Measurements from ENCODE around the gene PLPPR1. TPM values are rescaled to one million over a fixed set of nuclear protein-coding genes. Genes with fewer than 3 reads are reported as not detected.

PLPPR1 gene
- total RNA-seq, 1 experiment from 2014 or later: not detected

- no peak for TF ChIP-seq CBX3 (IDR thresholded peaks at IDR 0.05; ENCODE audit: low read depth)
- TF ChIP-seq, protein P1, sequence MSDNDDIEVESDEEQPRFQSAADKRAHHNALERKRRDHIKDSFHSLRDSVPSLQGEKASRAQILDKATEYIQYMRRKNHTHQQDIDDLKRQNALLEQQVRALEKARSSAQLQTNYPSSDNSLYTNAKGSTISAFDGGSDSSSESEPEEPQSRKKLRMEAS (IDR thresholded peaks at IDR 0.05): no peak
- no peak for TF ChIP-seq SRF (IDR thresholded peaks at IDR 0.05; ENCODE audit: low read depth)
- no peak for TF ChIP-seq POLR2AphosphoS5 (IDR thresholded peaks at IDR 0.05; ENCODE audit: low read depth, low read length)
- TF ChIP-seq TCF7L2 (IDR thresholded peaks at IDR 0.05; ENCODE audit: borderline replicate concordance, extremely low read depth, insufficient read depth, insufficient read length): no peak
- no peak for TF ChIP-seq ATF3 (IDR thresholded peaks at IDR 0.05)
- no peak for TF ChIP-seq ZBTB33 (IDR thresholded peaks at IDR 0.05; ENCODE audit: extremely low read depth, insufficient replicate concordance, low read length)
- TF ChIP-seq SP1 (IDR thresholded peaks at IDR 0.05; ENCODE audit: low read depth): no peak
- TF ChIP-seq EZH2 (IDR thresholded peaks at IDR 0.05): no peak
- TF ChIP-seq ELF1 (IDR thresholded peaks at IDR 0.05; ENCODE audit: borderline replicate concordance, low read depth): no peak
- no peak for TF ChIP-seq SIN3A (IDR thresholded peaks at IDR 0.05; ENCODE audit: low read depth)
- no peak for TF ChIP-seq CEBPB (IDR thresholded peaks at IDR 0.05; ENCODE audit: low read depth)
- no TSS peak for BruUV-seq (replicated peaks)
- no peak for DNase-seq (ENCODE audit: low read depth, low spot score)
- Histone ChIP-seq H3K36me3 (ENCODE audit: control insufficient read depth in 1 of 2, insufficient read depth in 2 of 2, low read length in 2 of 2) (no peaks in the 10 kb centered on the region), H3K9me3 (ENCODE audit: control insufficient read depth in 1 of 2, insufficient read depth in 1 of 2, low read depth in 1 of 2, low read length in 2 of 2) (no peaks in the 10 kb centered on the region), H2AFZ (ENCODE audit: low read depth, low read length, poor library complexity, severe bottlenecking) (no peak overlapping the region), H3K4me1 (ENCODE audit: control insufficient read depth in 1 of 2, insufficient read depth in 2 of 2, low read length in 2 of 2) (no peaks in the 10 kb centered on the region), H3K9ac (ENCODE audit: low read length) (no peak overlapping the region), H3K4me2 (ENCODE audit: low read length) (no peak overlapping the region), H3K27ac (ENCODE audit: low read depth, low read length) (no peak overlapping the region), H3K4me3 (replicated peaks in 1 of 2; ENCODE audit: low read depth in 1 of 2, low read length in 2 of 2) (no peak overlapping the region), H4K20me1 (ENCODE audit: insufficient read depth) (no peaks in the 10 kb centered on the region), H3K9me2 (ENCODE audit: insufficient read depth) (no peaks in the 10 kb centered on the region), H3K27me3 (ENCODE audit: insufficient read depth, low read length) (no peaks in the 10 kb centered on the region; the same call in 1 of the 2 replicates), H3K79me2 (ENCODE audit: insufficient read depth, low read length) (no peaks in the 10 kb centered on the region)
- RAD21 ChIA-PET (ENCODE audit: low non-redundant PET in 1 of 2, low total read pairs in 2 of 2, uncharacterized antibody in 2 of 2, unreplicated experiment in 2 of 2): no interaction called here
- CTCF ChIA-PET: no interaction called here
- ATAC-seq: no peak
- intact Hi-C loops (cut with micrococcal nuclease): no loop called here
- POLR2A ChIA-PET: no interaction called here
Measured at GRCh38 chr9:101032426-101032825, 3.9 kb downstream of the PLPPR1 start.
